ENCODE measurements around the gene OXT. TPM values are rescaled to one million over a fixed set of nuclear protein-coding genes. Genes with fewer than 3 reads are reported as not detected.

The OXT gene
- total and polyA plus RNA-seq, 2 of the 13 experiments (the other 11 are each of a cell fraction or from before 2014, with no cell fraction given), result not detected

- no peak for TF ChIP-seq ZNF546 (CRISPR knock-in tag; conservative IDR thresholded peaks at IDR 0.05)
- TF ChIP-seq ZNF766 (CRISPR knock-in tag; IDR thresholded peaks at IDR 0.05; ENCODE audit: borderline replicate concordance), result no peak
- no peak for TF ChIP-seq ONECUT2 (CRISPR knock-in tag; IDR thresholded peaks at IDR 0.05)
- TF ChIP-seq GTF2F1 (IDR thresholded peaks at IDR 0.05; ENCODE audit: low read length), result no peak
- no peak for TF ChIP-seq HES4 (CRISPR knock-in tag; IDR thresholded peaks at IDR 0.05; ENCODE audit: borderline replicate concordance)
- TF ChIP-seq NR2F6 (IDR thresholded peaks at IDR 0.05), result peak; percentile 24; the same call in 1 of the 2 replicates
- no peak for TF ChIP-seq NR2F6 (CRISPR knock-in tag; IDR thresholded peaks at IDR 0.05)
- TF ChIP-seq KDM4B (CRISPR knock-in tag; IDR thresholded peaks at IDR 0.05), result no peak
- no peak for TF ChIP-seq ZBTB3 (CRISPR knock-in tag; IDR thresholded peaks at IDR 0.05; ENCODE audit: borderline replicate concordance, low read depth)
- TF ChIP-seq JUND (CRISPR knock-in tag; IDR thresholded peaks at IDR 0.05), result no peak
- TF ChIP-seq MLX (CRISPR knock-in tag; IDR thresholded peaks at IDR 0.05), result no peak
- TF ChIP-seq RFX1 (IDR thresholded peaks at IDR 0.05), result no peak
- TF ChIP-seq PHF8 (CRISPR knock-in tag; IDR thresholded peaks at IDR 0.05), result peak; percentile 4; the same call in 1 of the 2 replicates
- no peak for TF ChIP-seq NFYC (CRISPR knock-in tag; IDR thresholded peaks at IDR 0.05)
- TF ChIP-seq ZNF607 (CRISPR knock-in tag; IDR thresholded peaks at IDR 0.05; ENCODE audit: borderline replicate concordance), result no peak; the same call in 1 of the 2 replicates
- no peak for TF ChIP-seq ZNF558 (CRISPR knock-in tag; IDR thresholded peaks at IDR 0.05; ENCODE audit: borderline replicate concordance)
- no peak for TF ChIP-seq SETDB1 (CRISPR knock-in tag; IDR thresholded peaks at IDR 0.05; ENCODE audit: borderline replicate concordance)
- no peak for TF ChIP-seq ZNF879 (CRISPR knock-in tag; IDR thresholded peaks at IDR 0.05)
- TF ChIP-seq TCF12 (IDR thresholded peaks at IDR 0.05), result no peak
- TF ChIP-seq TCF12 (CRISPR knock-in tag; IDR thresholded peaks at IDR 0.05), result no peak
- TF ChIP-seq ZNF557 (CRISPR knock-in tag; IDR thresholded peaks at IDR 0.05), result no peak
- no peak for TF ChIP-seq TOPORS (CRISPR knock-in tag; IDR thresholded peaks at IDR 0.05)
- TF ChIP-seq PRPF4 (IDR thresholded peaks at IDR 0.05; ENCODE audit: low read depth, low read length, poor library complexity, severe bottlenecking), result no peak
- no peak for TF ChIP-seq REST (IDR thresholded peaks at IDR 0.05; ENCODE audit: borderline replicate concordance in 1 of 2, low read depth in 1 of 2, low read length in 2 of 2)
- no peak for TF ChIP-seq ZNF543 (CRISPR knock-in tag; IDR thresholded peaks at IDR 0.05)
- no peak for TF ChIP-seq ATF3 (CRISPR knock-in tag; IDR thresholded peaks at IDR 0.05)
- TF ChIP-seq SALL1 (CRISPR knock-in tag; IDR thresholded peaks at IDR 0.05), result peak; percentile 20; the same call in 1 of the 2 replicates
These were observed 11.8 kb downstream of the OXT start (continued) for GRCh38 chr20:3082955-3083952.
